Measurements from ENCODE around the gene TMCO4. TPM values are rescaled to one million over a fixed set of nuclear protein-coding genes. Genes with fewer than 3 reads are reported as not detected.

TMCO4 gene
- total RNA-seq, 1 experiment from 2014 or later: 15.1 TPM

DNA sequence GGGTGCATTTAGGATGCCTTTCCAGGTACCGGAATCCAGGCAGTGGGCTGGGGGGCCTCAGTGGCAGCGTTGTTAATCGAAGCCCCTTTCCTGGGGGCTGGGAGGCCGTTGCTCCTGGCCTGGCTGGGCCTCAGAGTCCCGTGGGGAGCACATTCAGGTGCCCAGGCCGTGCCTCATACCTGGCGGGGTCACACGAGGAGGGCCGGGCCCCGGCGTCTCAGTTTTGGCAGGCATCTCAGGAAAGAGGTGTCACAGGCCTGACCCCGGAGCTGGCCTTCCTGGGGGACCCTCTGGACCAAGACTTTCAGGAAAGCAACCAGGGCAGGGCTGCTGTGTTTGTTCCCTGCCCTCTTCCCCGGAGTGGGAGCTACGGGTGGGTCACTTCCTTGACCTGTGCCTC lies 151.5 kb downstream of the TMCO4 start:
- peaks cover 6% of the 10 kb centered on the region for H3K36me3 Mint-ChIP-seq (ENCODE audit: insufficient read depth, unreplicated experiment)
- no peak overlapping the region for H3K4me3 ChIP-seq (ENCODE audit: low read depth, low read length)
- no peaks in the 10 kb centered on the region for H3K27me3 ChIP-seq (replicated peaks; ENCODE audit: control insufficient read depth, insufficient read depth, low read length)
- DNase-seq: no peak
- no peaks in the 10 kb centered on the region for H3K36me3 ChIP-seq (ENCODE audit: control insufficient read depth, insufficient read depth, low read length)
- TF ChIP-seq, protein P1, sequence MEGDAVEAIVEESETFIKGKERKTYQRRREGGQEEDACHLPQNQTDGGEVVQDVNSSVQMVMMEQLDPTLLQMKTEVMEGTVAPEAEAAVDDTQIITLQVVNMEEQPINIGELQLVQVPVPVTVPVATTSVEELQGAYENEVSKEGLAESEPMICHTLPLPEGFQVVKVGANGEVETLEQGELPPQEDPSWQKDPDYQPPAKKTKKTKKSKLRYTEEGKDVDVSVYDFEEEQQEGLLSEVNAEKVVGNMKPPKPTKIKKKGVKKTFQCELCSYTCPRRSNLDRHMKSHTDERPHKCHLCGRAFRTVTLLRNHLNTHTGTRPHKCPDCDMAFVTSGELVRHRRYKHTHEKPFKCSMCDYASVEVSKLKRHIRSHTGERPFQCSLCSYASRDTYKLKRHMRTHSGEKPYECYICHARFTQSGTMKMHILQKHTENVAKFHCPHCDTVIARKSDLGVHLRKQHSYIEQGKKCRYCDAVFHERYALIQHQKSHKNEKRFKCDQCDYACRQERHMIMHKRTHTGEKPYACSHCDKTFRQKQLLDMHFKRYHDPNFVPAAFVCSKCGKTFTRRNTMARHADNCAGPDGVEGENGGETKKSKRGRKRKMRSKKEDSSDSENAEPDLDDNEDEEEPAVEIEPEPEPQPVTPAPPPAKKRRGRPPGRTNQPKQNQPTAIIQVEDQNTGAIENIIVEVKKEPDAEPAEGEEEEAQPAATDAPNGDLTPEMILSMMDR (IDR thresholded peaks at IDR 0.05; ENCODE audit: insufficient read depth in 1 of 2, low read depth in 1 of 2, low read length in 1 of 2, severe bottlenecking in 1 of 2, unreplicated experiment in 1 of 2): no peak
- H3K4me1 Mint-ChIP-seq (ENCODE audit: low read depth, unreplicated experiment): no peaks in the 10 kb centered on the region
- BruUV-seq (replicated peaks): no TSS peak
- H3K4me1 ChIP-seq: no peaks in the 10 kb centered on the region
- no peaks in the 10 kb centered on the region for H3K9me3 Mint-ChIP-seq (ENCODE audit: unreplicated experiment)
- H3K27ac Mint-ChIP-seq (ENCODE audit: unreplicated experiment): no peak overlapping the region
- H3K27me3 Mint-ChIP-seq (ENCODE audit: insufficient read depth, unreplicated experiment): no peaks in the 10 kb centered on the region
- no peak overlapping the region for H3K4me3 Mint-ChIP-seq (ENCODE audit: unreplicated experiment)
- ChIA-PET CTCF (no interaction called here), POLR2A (no interaction called here)
- H3K9me3 ChIP-seq: no peaks in the 10 kb centered on the region
- intact Hi-C loops (cut with micrococcal nuclease; ENCODE audit: unreplicated experiment): no loop called here

DNA sequence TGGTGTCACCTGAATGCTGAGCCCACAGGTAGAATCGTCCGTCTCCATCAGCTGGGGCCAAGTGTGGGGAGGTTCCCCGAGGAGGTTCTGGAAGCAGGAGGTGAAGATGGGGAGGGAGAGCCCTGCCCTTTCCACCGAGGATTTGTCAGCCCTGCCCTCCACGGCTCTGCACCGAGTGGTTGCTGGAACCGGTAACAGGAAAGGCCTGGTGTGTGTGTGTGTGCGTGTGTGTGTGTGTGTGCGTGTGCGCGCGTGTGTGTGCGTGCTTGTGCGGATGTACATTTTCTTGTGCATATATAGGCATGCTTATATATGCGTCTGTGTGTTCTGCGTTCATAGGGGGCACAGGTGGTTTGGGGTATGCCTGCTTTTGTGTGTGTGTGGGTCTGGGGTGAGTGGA lies 152.1 kb downstream of the TMCO4 start:
- TF ChIP-seq, protein P1 (IDR thresholded peaks at IDR 0.05; ENCODE audit: insufficient read depth in 1 of 2, low read depth in 1 of 2, low read length in 1 of 2, severe bottlenecking in 1 of 2, unreplicated experiment in 1 of 2): no peak
- ChIA-PET POLR2A (no interaction called here), CTCF (interaction anchor here (1.2 kb wide), 1 partner anchor 12 kb away, joined by 3 read pairs; no protein-coding TSS in a partner anchor)
- Histone ChIP-seq H3K9me3 (no peaks in the 10 kb centered on the region), H3K27me3 (replicated peaks; ENCODE audit: control insufficient read depth, insufficient read depth, low read length) (no peaks in the 10 kb centered on the region), H3K4me3 (ENCODE audit: low read depth, low read length) (no peak overlapping the region), H3K36me3 (ENCODE audit: control insufficient read depth, insufficient read depth, low read length) (no peaks in the 10 kb centered on the region), H3K4me1 (no peaks in the 10 kb centered on the region)
- Mint-ChIP-seq H3K27ac (ENCODE audit: unreplicated experiment) (no peak overlapping the region), H3K4me3 (ENCODE audit: unreplicated experiment) (no peak overlapping the region), H3K27me3 (ENCODE audit: insufficient read depth, unreplicated experiment) (no peaks in the 10 kb centered on the region), H3K9me3 (ENCODE audit: unreplicated experiment) (no peaks in the 10 kb centered on the region), H3K4me1 (ENCODE audit: low read depth, unreplicated experiment) (no peaks in the 10 kb centered on the region), H3K36me3 (ENCODE audit: insufficient read depth, unreplicated experiment) (peaks cover 6% of the 10 kb centered on the region)
- intact Hi-C loops (cut with micrococcal nuclease; ENCODE audit: unreplicated experiment): no loop called here
- no TSS peak for BruUV-seq (replicated peaks)
- DNase-seq: no peak

DNA sequence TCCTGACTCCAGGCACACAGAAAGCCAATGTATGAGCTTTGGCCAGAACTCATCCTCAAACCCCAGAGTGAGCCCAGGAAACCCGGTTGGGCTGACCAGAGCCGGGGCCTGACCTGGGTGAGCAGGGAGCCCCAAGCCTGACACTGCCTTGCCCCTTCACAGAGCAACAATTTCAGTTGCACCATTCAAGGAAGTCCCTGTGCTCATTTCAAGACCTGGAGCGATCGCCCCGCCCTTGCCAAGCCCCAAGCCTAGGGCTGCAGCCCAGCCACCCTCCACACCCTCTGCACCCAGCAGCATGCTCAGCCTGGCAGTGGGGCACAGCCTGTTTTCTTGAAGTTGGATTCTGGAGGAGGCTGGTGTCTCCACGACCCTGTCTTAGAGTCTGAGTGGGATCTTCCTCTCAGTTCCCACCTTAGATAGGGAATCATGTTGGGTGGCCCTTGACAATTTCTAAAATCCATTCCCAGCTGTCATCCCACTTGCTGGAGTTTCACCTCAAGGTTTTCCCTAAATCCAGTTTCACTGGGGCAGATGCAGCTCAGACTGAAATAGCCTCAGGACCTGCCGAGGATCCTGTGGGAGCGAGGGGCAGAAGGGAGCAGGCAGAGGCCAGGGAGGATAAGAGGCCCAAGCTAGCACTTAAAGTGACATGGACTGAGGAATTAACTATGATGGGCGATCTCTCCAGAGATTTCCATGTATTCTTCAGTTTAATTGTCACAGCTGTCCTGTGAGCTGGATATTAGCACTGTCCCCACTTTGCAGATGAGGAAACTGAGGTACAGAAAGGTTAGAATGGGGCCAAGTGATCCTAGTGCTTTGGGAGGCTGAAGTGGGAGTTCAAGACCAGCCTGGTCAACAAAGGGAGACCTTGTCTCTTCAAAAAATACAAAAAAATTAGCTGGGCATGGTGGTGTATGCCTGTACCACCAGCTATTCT lies 153.1 kb downstream of the TMCO4 start:
- Histone ChIP-seq H3K4me3 (ENCODE audit: low read depth, low read length) (no peak overlapping the region), H3K36me3 (ENCODE audit: control insufficient read depth, insufficient read depth, low read length) (no peaks in the 10 kb centered on the region), H3K27me3 (replicated peaks; ENCODE audit: control insufficient read depth, insufficient read depth, low read length) (no peaks in the 10 kb centered on the region), H3K9me3 (no peaks in the 10 kb centered on the region), H3K4me1 (no peaks in the 10 kb centered on the region)
- no peaks in the 10 kb centered on the region for H3K4me1 Mint-ChIP-seq (ENCODE audit: low read depth, unreplicated experiment)
- BruUV-seq (replicated peaks): no TSS peak
- POLR2A ChIA-PET: interaction anchor here (0.5 kb wide), 1 partner anchor 161 kb away, joined by 4 read pairs; the partner anchor contains the start of gene CAPZB
- peaks cover 6% of the 10 kb centered on the region for H3K36me3 Mint-ChIP-seq (ENCODE audit: insufficient read depth, unreplicated experiment)
- no peak overlapping the region for H3K27ac Mint-ChIP-seq (ENCODE audit: unreplicated experiment)
- no peak overlapping the region for H3K4me3 Mint-ChIP-seq (ENCODE audit: unreplicated experiment)
- H3K9me3 Mint-ChIP-seq (ENCODE audit: unreplicated experiment): no peaks in the 10 kb centered on the region
- CTCF ChIA-PET: interaction anchor here (1.2 to 1.4 kb wide), 2 partner anchors 13 to 15 kb away, joined by 3 to 4 read pairs; no protein-coding TSS in a partner anchor
- TF ChIP-seq, protein P1 (IDR thresholded peaks at IDR 0.05; ENCODE audit: insufficient read depth in 1 of 2, low read depth in 1 of 2, low read length in 1 of 2, severe bottlenecking in 1 of 2, unreplicated experiment in 1 of 2): no peak
- intact Hi-C loops (cut with micrococcal nuclease; ENCODE audit: unreplicated experiment): no loop called here
- no peaks in the 10 kb centered on the region for H3K27me3 Mint-ChIP-seq (ENCODE audit: insufficient read depth, unreplicated experiment)
- DNase-seq: no peak
